ENCODE data around the gene WDR19. TPM values are rescaled to one million over a fixed set of nuclear protein-coding genes. Genes with fewer than 3 reads are reported as not detected.

Gene WDR19
- total RNA-seq, 1 donor: 32.0 TPM

- no peak for DNase-seq (ENCODE audit: low read depth)
- peak overlapping the region; percentile 52 for H3K4me3 ChIP-seq (ENCODE audit: low read depth, low read length)
- TF ChIP-seq CTCF (IDR thresholded peaks at IDR 0.05; ENCODE audit: insufficient read depth, low read depth, low read length): no peak
Measured at GRCh38 chr4:39181520-39181904, 817 bp upstream of the WDR19 start.

GRCh38 chr4:39201963-39202362, 19.6 kb downstream of the WDR19 start:
- no peak overlapping the region for H3K4me3 ChIP-seq (ENCODE audit: low read depth, low read length)
- TF ChIP-seq CTCF (IDR thresholded peaks at IDR 0.05; ENCODE audit: insufficient read depth, low read depth, low read length): no peak
- no peak for DNase-seq (ENCODE audit: low read depth)

- TF ChIP-seq CTCF (IDR thresholded peaks at IDR 0.05; ENCODE audit: insufficient read depth, low read depth, low read length): no peak
- DNase-seq (ENCODE audit: low read depth): no peak
- H3K4me3 ChIP-seq (ENCODE audit: low read depth, low read length): no peak overlapping the region
Measured at GRCh38 chr4:39204543-39204942, 22.2 kb downstream of the WDR19 start.

GRCh38 chr4:39205000-39205399, 22.7 kb downstream of the WDR19 start:
- no peak overlapping the region for H3K4me3 ChIP-seq (ENCODE audit: low read depth, low read length)
- TF ChIP-seq CTCF (IDR thresholded peaks at IDR 0.05; ENCODE audit: insufficient read depth, low read depth, low read length): no peak
- peak; percentile 46 for DNase-seq (ENCODE audit: low read depth)

- no peak for TF ChIP-seq CTCF (IDR thresholded peaks at IDR 0.05; ENCODE audit: insufficient read depth, low read depth, low read length)
- H3K4me3 ChIP-seq (ENCODE audit: low read depth, low read length): no peak overlapping the region
- DNase-seq (ENCODE audit: low read depth): peak; percentile 66
Measured at GRCh38 chr4:39205476-39205875, 23.1 kb downstream of the WDR19 start.

- TF ChIP-seq CTCF (IDR thresholded peaks at IDR 0.05; ENCODE audit: insufficient read depth, low read depth, low read length): no peak
- H3K4me3 ChIP-seq (ENCODE audit: low read depth, low read length): no peak overlapping the region
- no peak for DNase-seq (ENCODE audit: low read depth)
Measured at GRCh38 chr4:39227906-39228305, 45.6 kb downstream of the WDR19 start.

- TF ChIP-seq CTCF (IDR thresholded peaks at IDR 0.05; ENCODE audit: insufficient read depth, low read depth, low read length): no peak
- no peak overlapping the region for H3K4me3 ChIP-seq (ENCODE audit: low read depth, low read length)
- no peak for DNase-seq (ENCODE audit: low read depth)
Measured at GRCh38 chr4:39228377-39228776, 46.0 kb downstream of the WDR19 start.

Data from fibroblast of villous mesenchyme (primary cell).